ENCODE data around the gene RNF212. TPM values are rescaled to one million over a fixed set of nuclear protein-coding genes. Genes with fewer than 3 reads are reported as not detected.

Gene RNF212
- polyA plus RNA-seq, 2 of the 4 experiments (the other 2 are of a cell fraction), result 3.0 TPM

DNA sequence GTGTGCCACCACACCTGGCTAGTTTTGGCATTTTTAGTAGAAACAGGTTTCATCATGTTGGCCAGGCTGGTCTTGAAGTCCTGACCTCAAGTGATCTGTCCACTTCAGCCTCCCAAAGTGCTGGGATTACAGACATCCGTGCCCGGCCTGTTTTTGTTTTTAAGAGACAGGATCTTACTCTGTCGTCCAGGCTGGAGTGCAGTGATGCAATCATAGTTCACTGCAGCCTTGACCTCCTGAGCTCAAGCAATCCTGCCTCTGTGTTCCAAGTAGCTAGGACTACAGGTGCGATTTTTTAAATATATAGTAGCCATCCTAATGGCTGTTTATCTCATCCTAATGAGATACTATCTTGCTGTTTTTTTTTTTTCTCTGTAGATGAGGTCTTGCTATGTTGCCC is 47.6 kb downstream of the RNF212 start:
- CTCF ChIA-PET, result no interaction called here

DNA sequence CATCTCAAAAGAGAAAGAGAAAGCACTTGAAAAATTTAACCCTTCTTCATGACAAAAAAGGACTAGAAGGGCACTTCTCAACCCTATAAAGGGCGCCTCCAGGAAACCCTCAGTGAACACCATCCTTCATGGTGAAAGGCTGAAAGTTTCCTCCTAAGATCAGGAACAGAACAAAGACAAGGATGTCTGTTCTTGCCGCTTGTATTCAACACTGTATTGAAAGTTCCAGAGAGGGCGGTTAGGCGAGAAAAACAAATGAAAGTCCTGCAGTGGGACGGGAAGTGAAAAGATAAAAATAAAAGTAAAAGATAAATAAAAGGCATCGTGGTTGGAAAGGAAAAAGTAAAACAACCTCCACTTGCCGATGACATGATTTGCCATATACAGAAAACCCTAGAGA is 50.9 kb downstream of the RNF212 start:
- CTCF ChIA-PET, result no interaction called here
- Histone ChIP-seq H3K9me3 (no peaks in the 10 kb centered on the region), H3K4me2 (no peak overlapping the region), H3K4me1 (no peaks in the 10 kb centered on the region), H3K4me3 (no peak overlapping the region), H3K27ac (no peak overlapping the region)
- FAIRE-seq (no peak), DNase-seq (ENCODE audit: low read depth in 1 of 2, low spot score in 1 of 2) (no peak), ATAC-seq (no peak)
- 54% methylated on average over 7 of the region's 7 CpGs for WGBS (ENCODE audit: missing lambda C conversion rate)
- TF ChIP-seq, protein P1, sequence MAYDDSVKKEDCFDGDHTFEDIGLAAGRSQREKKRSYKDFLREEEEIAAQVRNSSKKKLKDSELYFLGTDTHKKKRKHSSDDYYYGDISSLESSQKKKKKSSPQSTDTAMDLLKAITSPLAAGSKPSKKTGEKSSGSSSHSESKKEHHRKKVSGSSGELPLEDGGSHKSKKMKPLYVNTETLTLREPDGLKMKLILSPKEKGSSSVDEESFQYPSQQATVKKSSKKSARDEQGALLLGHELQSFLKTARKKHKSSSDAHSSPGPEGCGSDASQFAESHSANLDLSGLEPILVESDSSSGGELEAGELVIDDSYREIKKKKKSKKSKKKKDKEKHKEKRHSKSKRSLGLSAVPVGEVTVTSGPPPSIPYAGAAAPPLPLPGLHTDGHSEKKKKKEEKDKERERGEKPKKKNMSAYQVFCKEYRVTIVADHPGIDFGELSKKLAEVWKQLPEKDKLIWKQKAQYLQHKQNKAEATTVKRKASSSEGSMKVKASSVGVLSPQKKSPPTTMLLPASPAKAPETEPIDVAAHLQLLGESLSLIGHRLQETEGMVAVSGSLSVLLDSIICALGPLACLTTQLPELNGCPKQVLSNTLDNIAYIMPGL (CRISPR knock-in tag; IDR thresholded peaks at IDR 0.05; ENCODE audit: borderline replicate concordance), result no peak
- TF ChIP-seq RNF2 (IDR thresholded peaks at IDR 0.05; ENCODE audit: borderline replicate concordance, low read depth), result no peak
- TF ChIP-seq EHF (CRISPR knock-in tag; IDR thresholded peaks at IDR 0.05), result no peak
- TF ChIP-seq ZFP36 (IDR thresholded peaks at IDR 0.05; ENCODE audit: borderline replicate concordance, partially characterized antibody), result no peak
- no peak for TF ChIP-seq SREBF2 (IDR thresholded peaks at IDR 0.05)
- no peak for TF ChIP-seq MAZ (IDR thresholded peaks at IDR 0.05; ENCODE audit: borderline replicate concordance, low read depth, low read length)
- TF ChIP-seq HOXB13 (CRISPR knock-in tag; IDR thresholded peaks at IDR 0.05; ENCODE audit: low read depth), result no peak
- TF ChIP-seq EHMT2 (IDR thresholded peaks at IDR 0.05; ENCODE audit: low read depth), result no peak
- no peak for TF ChIP-seq RARB (CRISPR knock-in tag; IDR thresholded peaks at IDR 0.05)
- no peak for TF ChIP-seq POLR2AphosphoS2 (conservative IDR thresholded peaks at IDR 0.05; ENCODE audit: low read length)
- TF ChIP-seq RAD21 (conservative IDR thresholded peaks at IDR 0.05 in 1 of 2, IDR thresholded peaks at IDR 0.05 in 1 of 2), result no peak
- TF ChIP-seq JUNB (IDR thresholded peaks at IDR 0.05), result no peak
- TF ChIP-seq RFX5 (IDR thresholded peaks at IDR 0.05), result no peak
- TF ChIP-seq, protein P2, sequence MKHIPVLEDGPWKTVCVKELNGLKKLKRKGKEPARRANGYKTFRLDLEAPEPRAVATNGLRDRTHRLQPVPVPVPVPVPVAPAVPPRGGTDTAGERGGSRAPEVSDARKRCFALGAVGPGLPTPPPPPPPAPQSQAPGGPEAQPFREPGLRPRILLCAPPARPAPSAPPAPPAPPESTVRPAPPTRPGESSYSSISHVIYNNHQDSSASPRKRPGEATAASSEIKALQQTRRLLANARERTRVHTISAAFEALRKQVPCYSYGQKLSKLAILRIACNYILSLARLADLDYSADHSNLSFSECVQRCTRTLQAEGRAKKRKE (CRISPR knock-in tag; IDR thresholded peaks at IDR 0.05; ENCODE audit: low read depth), result no peak
- TF ChIP-seq, protein P3, sequence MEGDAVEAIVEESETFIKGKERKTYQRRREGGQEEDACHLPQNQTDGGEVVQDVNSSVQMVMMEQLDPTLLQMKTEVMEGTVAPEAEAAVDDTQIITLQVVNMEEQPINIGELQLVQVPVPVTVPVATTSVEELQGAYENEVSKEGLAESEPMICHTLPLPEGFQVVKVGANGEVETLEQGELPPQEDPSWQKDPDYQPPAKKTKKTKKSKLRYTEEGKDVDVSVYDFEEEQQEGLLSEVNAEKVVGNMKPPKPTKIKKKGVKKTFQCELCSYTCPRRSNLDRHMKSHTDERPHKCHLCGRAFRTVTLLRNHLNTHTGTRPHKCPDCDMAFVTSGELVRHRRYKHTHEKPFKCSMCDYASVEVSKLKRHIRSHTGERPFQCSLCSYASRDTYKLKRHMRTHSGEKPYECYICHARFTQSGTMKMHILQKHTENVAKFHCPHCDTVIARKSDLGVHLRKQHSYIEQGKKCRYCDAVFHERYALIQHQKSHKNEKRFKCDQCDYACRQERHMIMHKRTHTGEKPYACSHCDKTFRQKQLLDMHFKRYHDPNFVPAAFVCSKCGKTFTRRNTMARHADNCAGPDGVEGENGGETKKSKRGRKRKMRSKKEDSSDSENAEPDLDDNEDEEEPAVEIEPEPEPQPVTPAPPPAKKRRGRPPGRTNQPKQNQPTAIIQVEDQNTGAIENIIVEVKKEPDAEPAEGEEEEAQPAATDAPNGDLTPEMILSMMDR (IDR thresholded peaks at IDR 0.05), result no peak
- no peak for TF ChIP-seq SMC3 (IDR thresholded peaks at IDR 0.05)
- TF ChIP-seq, protein P4, sequence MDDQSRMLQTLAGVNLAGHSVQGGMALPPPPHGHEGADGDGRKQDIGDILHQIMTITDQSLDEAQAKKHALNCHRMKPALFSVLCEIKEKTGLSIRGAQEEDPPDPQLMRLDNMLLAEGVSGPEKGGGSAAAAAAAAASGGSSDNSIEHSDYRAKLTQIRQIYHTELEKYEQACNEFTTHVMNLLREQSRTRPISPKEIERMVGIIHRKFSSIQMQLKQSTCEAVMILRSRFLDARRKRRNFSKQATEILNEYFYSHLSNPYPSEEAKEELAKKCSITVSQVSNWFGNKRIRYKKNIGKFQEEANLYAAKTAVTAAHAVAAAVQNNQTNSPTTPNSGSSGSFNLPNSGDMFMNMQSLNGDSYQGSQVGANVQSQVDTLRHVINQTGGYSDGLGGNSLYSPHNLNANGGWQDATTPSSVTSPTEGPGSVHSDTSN (IDR thresholded peaks at IDR 0.05), result no peak
- no peak for TF ChIP-seq ZSCAN20 (CRISPR knock-in tag; IDR thresholded peaks at IDR 0.05)
- TF ChIP-seq ESRRA (IDR thresholded peaks at IDR 0.05; ENCODE audit: borderline replicate concordance, low read length), result no peak
- POLR2A ChIA-PET, result no interaction called here

More for the DNA sequence above, 47.6 kb downstream of the RNF212 start:
- POLR2A ChIA-PET, result no interaction called here
- Histone ChIP-seq H3K4me3 (no peak overlapping the region), H3K9me3 (no peaks in the 10 kb centered on the region), H3K27ac (no peak overlapping the region), H3K4me1 (no peaks in the 10 kb centered on the region), H3K4me2 (no peak overlapping the region)
- 21% methylated on average over 4 of the region's 4 CpGs for WGBS (ENCODE audit: missing lambda C conversion rate)
- FAIRE-seq, result no peak
- no peak for ATAC-seq
- no peak for TF ChIP-seq FOSB (CRISPR knock-in tag; IDR thresholded peaks at IDR 0.05)
- TF ChIP-seq SMC3 (IDR thresholded peaks at IDR 0.05), result no peak
- no peak for TF ChIP-seq ZNF302 (CRISPR knock-in tag; IDR thresholded peaks at IDR 0.05)
- TF ChIP-seq, protein P5, sequence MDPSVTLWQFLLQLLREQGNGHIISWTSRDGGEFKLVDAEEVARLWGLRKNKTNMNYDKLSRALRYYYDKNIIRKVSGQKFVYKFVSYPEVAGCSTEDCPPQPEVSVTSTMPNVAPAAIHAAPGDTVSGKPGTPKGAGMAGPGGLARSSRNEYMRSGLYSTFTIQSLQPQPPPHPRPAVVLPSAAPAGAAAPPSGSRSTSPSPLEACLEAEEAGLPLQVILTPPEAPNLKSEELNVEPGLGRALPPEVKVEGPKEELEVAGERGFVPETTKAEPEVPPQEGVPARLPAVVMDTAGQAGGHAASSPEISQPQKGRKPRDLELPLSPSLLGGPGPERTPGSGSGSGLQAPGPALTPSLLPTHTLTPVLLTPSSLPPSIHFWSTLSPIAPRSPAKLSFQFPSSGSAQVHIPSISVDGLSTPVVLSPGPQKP (IDR thresholded peaks at IDR 0.05; ENCODE audit: low read depth, low read length), result no peak
- TF ChIP-seq POLR2A (IDR thresholded peaks at IDR 0.05; ENCODE audit: low read length), result no peak
- no peak for TF ChIP-seq EHMT2 (IDR thresholded peaks at IDR 0.05; ENCODE audit: low read depth)
- no peak for TF ChIP-seq NPAS2 (CRISPR knock-in tag; IDR thresholded peaks at IDR 0.05; ENCODE audit: borderline replicate concordance)
- TF ChIP-seq CBX2 (IDR thresholded peaks at IDR 0.05; ENCODE audit: borderline replicate concordance, low read depth), result no peak
- TF ChIP-seq, protein P1 (CRISPR knock-in tag; IDR thresholded peaks at IDR 0.05; ENCODE audit: borderline replicate concordance), result no peak
- no peak for TF ChIP-seq HOXA7 (CRISPR knock-in tag; IDR thresholded peaks at IDR 0.05)
- no peak for TF ChIP-seq SREBF2 (IDR thresholded peaks at IDR 0.05)
- TF ChIP-seq, protein P6, sequence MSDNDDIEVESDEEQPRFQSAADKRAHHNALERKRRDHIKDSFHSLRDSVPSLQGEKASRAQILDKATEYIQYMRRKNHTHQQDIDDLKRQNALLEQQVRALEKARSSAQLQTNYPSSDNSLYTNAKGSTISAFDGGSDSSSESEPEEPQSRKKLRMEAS (IDR thresholded peaks at IDR 0.05), result no peak
- no peak for TF ChIP-seq ESRRA (IDR thresholded peaks at IDR 0.05; ENCODE audit: borderline replicate concordance, low read length)
- no peak for TF ChIP-seq CHD4 (IDR thresholded peaks at IDR 0.05; ENCODE audit: borderline replicate concordance)
- TF ChIP-seq KDM5A (IDR thresholded peaks at IDR 0.05), result no peak
- TF ChIP-seq JUN (IDR thresholded peaks at IDR 0.05), result no peak
- no peak for DNase-seq (ENCODE audit: low read depth in 1 of 2, low spot score in 1 of 2)
